ENCODE data around the gene SMIM10L2A.
"Not testable (repeated sequence)": the region's sequence is repeated elsewhere in the genome, so short reads cannot be mapped to it uniquely, and the experiment has no call there.

The SMIM10L2A gene

DNA sequence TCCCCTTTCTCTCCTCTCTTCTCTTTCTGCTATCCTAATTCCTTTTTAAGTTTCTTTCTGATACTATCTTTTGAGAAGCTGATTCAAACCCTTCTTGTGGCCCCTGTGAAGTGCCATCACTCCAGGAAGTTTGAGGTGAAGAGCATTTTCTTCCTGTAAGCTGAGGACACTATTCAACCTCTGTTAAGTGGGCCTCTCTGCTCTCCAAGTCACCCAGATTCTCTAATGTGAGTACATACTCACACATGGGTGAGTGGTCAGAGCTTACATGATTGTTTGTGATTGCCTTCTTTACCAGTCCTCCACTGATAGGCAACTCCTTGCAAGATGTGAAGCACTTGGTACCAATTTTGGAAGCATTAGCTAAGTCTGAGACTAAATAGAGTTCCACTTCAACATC, 18.4 kb upstream of the SMIM10L2A start:
- Histone ChIP-seq H3K36me3 (ENCODE audit: control insufficient read depth, insufficient read depth, low read length) (no peaks in the 10 kb centered on the region), H3K4me3 (ENCODE audit: low read depth, low read length) (no peak overlapping the region), H3K27me3 (ENCODE audit: control insufficient read depth, insufficient read depth, low read length) (no peaks in the 10 kb centered on the region), H3K4me2 (ENCODE audit: low read length) (no peak overlapping the region), H3K27ac (no peak overlapping the region), H3K79me2 (no peaks in the 10 kb centered on the region), H3K9ac (no peak overlapping the region), H3K4me1 (no peaks in the 10 kb centered on the region), H3K9me3 (ENCODE audit: control insufficient read depth, low read length) (no peaks in the 10 kb centered on the region), H2AFZ (no peak overlapping the region)
- TF ChIP-seq, protein P1, sequence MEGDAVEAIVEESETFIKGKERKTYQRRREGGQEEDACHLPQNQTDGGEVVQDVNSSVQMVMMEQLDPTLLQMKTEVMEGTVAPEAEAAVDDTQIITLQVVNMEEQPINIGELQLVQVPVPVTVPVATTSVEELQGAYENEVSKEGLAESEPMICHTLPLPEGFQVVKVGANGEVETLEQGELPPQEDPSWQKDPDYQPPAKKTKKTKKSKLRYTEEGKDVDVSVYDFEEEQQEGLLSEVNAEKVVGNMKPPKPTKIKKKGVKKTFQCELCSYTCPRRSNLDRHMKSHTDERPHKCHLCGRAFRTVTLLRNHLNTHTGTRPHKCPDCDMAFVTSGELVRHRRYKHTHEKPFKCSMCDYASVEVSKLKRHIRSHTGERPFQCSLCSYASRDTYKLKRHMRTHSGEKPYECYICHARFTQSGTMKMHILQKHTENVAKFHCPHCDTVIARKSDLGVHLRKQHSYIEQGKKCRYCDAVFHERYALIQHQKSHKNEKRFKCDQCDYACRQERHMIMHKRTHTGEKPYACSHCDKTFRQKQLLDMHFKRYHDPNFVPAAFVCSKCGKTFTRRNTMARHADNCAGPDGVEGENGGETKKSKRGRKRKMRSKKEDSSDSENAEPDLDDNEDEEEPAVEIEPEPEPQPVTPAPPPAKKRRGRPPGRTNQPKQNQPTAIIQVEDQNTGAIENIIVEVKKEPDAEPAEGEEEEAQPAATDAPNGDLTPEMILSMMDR (IDR thresholded peaks at IDR 0.05), result no peak

DNA sequence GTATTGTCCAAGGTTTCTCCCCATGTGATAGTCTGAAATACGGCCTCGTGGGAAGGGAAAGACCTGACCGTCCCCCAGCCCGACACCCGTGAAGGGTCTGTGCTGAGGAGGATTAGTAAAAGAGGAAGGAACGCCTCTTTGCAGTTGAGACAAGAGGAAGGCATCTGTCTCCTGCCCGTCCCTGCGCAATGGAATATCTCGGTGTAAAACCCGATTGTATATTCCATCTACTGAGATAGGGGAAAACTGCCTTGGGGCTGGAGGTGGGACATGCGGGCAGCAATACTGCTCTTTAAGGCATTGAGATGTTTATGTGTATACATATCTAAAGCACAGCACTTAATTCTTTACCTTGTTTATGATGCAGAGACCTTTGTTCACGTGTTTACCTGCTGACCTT, 15.3 kb upstream of the SMIM10L2A start:
- not testable (repeated sequence) for H2AFZ ChIP-seq; H3K36me3 ChIP-seq (ENCODE audit: control insufficient read depth, insufficient read depth, low read length); H3K27me3 ChIP-seq (ENCODE audit: control insufficient read depth, insufficient read depth, low read length); H3K4me1 ChIP-seq; H3K9me3 ChIP-seq (ENCODE audit: control insufficient read depth, low read length); H3K4me3 ChIP-seq (ENCODE audit: low read depth, low read length); H3K79me2 ChIP-seq; H3K9ac ChIP-seq; H3K27ac ChIP-seq; H3K4me2 ChIP-seq (ENCODE audit: low read length)

DNA sequence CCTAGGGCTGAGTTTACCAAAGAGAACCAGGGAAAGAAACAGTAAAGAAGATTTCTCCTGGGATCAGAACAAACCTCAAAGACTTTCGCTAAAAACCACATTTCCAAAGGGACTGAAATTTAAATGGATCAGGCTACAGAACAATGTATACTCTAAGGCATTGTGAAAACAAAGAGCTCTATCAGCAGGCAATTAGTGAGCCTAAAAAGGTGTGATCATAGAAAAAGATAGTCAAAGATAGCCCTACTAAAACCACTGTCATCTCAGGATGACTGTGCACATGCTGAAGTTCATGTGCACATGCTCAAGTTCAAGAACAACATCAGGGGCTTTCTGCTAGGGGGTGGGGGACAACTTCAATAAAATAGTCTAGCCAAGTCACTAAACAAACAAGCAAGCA, 12.9 kb upstream of the SMIM10L2A start:
- no peaks in the 10 kb centered on the region for H3K36me3 ChIP-seq (ENCODE audit: control insufficient read depth, insufficient read depth, low read length)
- H3K9me3 ChIP-seq (ENCODE audit: control insufficient read depth, low read length), result no peaks in the 10 kb centered on the region
- no peak overlapping the region for H2AFZ ChIP-seq
- H3K27ac ChIP-seq, result no peak overlapping the region
- H3K4me3 ChIP-seq (ENCODE audit: low read depth, low read length), result no peak overlapping the region
- H3K4me1 ChIP-seq, result no peaks in the 10 kb centered on the region
- H3K27me3 ChIP-seq (ENCODE audit: control insufficient read depth, insufficient read depth, low read length), result no peaks in the 10 kb centered on the region
- H3K9ac ChIP-seq, result no peak overlapping the region
- TF ChIP-seq, protein P1 (IDR thresholded peaks at IDR 0.05), result no peak
- no peak overlapping the region for H3K4me2 ChIP-seq (ENCODE audit: low read length)
- no peaks in the 10 kb centered on the region for H3K79me2 ChIP-seq

DNA sequence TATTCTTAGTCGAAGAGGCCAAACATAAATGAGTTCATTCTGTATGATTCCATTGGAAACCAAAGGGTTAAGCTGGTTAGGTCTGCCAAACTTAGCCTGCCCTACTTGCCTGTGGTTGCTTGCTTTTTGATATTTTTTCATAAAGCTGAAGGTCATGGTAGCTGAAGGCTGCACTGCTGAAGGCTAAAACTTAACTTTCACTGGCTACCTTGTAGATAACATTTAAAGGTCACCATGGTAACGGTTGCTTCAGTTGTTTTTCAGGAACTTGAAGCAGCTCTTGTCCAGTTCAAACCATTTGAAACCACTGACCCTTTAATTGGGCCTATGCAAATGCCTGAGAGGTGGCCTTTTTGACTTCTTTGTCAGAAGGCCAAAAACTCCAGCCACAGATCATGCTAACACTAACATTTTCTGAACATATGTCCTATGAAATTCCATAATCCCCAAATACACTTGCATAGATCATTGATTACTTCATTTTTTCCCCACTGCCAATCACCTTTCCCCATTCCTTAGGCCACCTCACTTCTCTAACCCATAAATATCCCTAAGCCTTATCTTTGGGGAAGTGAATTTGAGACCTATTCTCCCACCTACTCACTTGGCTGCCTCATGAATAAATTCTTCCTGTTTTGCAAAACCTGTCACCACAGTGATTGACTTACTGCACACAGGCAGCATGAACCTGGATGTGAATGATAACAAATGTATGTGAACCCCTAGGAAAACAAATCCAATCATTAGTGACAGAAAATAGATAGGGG, 10.7 kb upstream of the SMIM10L2A start:
- TF ChIP-seq, protein P1 (IDR thresholded peaks at IDR 0.05), result no peak
- Histone ChIP-seq H3K4me1 (no peaks in the 10 kb centered on the region), H3K36me3 (ENCODE audit: control insufficient read depth, insufficient read depth, low read length) (no peaks in the 10 kb centered on the region), H3K79me2 (no peaks in the 10 kb centered on the region), H3K27ac (no peak overlapping the region), H3K9me3 (ENCODE audit: control insufficient read depth, low read length) (no peaks in the 10 kb centered on the region), H3K4me2 (ENCODE audit: low read length) (no peak overlapping the region), H3K27me3 (ENCODE audit: control insufficient read depth, insufficient read depth, low read length) (no peaks in the 10 kb centered on the region), H3K9ac (no peak overlapping the region), H2AFZ (peak overlapping the region; percentile 11), H3K4me3 (ENCODE audit: low read depth, low read length) (no peak overlapping the region)

DNA sequence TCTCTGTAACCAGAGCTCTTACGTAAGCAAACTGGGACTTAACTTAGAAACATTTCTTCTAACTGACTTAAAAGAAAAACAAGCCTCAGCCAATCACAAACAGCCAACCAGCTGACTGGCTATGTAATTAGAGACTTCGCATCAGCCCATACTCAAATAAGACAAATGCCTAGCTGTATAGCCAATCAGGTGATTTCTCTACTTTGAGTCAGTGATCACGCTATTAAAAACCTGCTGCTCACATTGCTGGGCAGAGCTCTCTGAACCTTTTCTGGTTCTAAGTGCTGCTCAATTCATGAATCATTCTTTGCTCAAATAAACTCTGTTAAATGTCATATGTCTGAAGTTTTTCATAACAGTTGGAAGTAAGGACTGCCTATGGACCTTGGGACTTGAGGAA, 9.9 kb upstream of the SMIM10L2A start:
- H3K4me3 ChIP-seq (ENCODE audit: low read depth, low read length), result no peak overlapping the region
- no peaks in the 10 kb centered on the region for H3K27me3 ChIP-seq (ENCODE audit: control insufficient read depth, insufficient read depth, low read length)
- no peak overlapping the region for H2AFZ ChIP-seq
- H3K79me2 ChIP-seq, result no peaks in the 10 kb centered on the region
- TF ChIP-seq, protein P1 (IDR thresholded peaks at IDR 0.05), result no peak
- no peaks in the 10 kb centered on the region for H3K36me3 ChIP-seq (ENCODE audit: control insufficient read depth, insufficient read depth, low read length)
- H3K4me2 ChIP-seq (ENCODE audit: low read length), result no peak overlapping the region
- no peak overlapping the region for H3K9ac ChIP-seq
- no peaks in the 10 kb centered on the region for H3K9me3 ChIP-seq (ENCODE audit: control insufficient read depth, low read length)
- H3K27ac ChIP-seq, result no peak overlapping the region
- H3K4me1 ChIP-seq, result no peaks in the 10 kb centered on the region
